Measurements from ENCODE around the gene PRRG2.
"Not testable (repeated sequence)": the region's sequence is repeated elsewhere in the genome, so short reads cannot be mapped to it uniquely, and the experiment has no call there.

GRCh38 chr19:49633273-49633672 lies 52.2 kb downstream of the PRRG2 start:
- not testable (repeated sequence) for TF ChIP-seq POLR2A (IDR thresholded peaks at IDR 0.05; ENCODE audit: low read depth, low read length); CHD2 (IDR thresholded peaks at IDR 0.05; ENCODE audit: borderline replicate concordance, low read depth, low read length); SRF (IDR thresholded peaks at IDR 0.05; ENCODE audit: low read depth in 2 of 2, low read length in 2 of 2); MYB (IDR thresholded peaks at IDR 0.05; ENCODE audit: borderline replicate concordance, low read depth, low read length); NBN (IDR thresholded peaks at IDR 0.05); EZH2 (IDR thresholded peaks at IDR 0.05; ENCODE audit: borderline replicate concordance, control insufficient read depth, low read depth, low read length); TCF12 (IDR thresholded peaks at IDR 0.05; ENCODE audit: low read depth, low read length); MYC (IDR thresholded peaks at IDR 0.05; ENCODE audit: insufficient read depth, insufficient read length, insufficient replicate concordance, low read length, severe bottlenecking); ZNF274 (IDR thresholded peaks at IDR 0.05; ENCODE audit: insufficient read depth, insufficient read length); ZNF24 (IDR thresholded peaks at IDR 0.05); ATF7 (IDR thresholded peaks at IDR 0.05; ENCODE audit: low read depth)
- TF ChIP-seq, protein P1, sequence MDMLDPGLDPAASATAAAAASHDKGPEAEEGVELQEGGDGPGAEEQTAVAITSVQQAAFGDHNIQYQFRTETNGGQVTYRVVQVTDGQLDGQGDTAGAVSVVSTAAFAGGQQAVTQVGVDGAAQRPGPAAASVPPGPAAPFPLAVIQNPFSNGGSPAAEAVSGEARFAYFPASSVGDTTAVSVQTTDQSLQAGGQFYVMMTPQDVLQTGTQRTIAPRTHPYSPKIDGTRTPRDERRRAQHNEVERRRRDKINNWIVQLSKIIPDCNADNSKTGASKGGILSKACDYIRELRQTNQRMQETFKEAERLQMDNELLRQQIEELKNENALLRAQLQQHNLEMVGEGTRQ (IDR thresholded peaks at IDR 0.05; ENCODE audit: borderline replicate concordance, low read depth, low read length), result not testable (repeated sequence)
- TF ChIP-seq, protein P2, sequence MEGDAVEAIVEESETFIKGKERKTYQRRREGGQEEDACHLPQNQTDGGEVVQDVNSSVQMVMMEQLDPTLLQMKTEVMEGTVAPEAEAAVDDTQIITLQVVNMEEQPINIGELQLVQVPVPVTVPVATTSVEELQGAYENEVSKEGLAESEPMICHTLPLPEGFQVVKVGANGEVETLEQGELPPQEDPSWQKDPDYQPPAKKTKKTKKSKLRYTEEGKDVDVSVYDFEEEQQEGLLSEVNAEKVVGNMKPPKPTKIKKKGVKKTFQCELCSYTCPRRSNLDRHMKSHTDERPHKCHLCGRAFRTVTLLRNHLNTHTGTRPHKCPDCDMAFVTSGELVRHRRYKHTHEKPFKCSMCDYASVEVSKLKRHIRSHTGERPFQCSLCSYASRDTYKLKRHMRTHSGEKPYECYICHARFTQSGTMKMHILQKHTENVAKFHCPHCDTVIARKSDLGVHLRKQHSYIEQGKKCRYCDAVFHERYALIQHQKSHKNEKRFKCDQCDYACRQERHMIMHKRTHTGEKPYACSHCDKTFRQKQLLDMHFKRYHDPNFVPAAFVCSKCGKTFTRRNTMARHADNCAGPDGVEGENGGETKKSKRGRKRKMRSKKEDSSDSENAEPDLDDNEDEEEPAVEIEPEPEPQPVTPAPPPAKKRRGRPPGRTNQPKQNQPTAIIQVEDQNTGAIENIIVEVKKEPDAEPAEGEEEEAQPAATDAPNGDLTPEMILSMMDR (IDR thresholded peaks at IDR 0.05 in 2 of 3, conservative IDR thresholded peaks at IDR 0.05 in 1 of 3; ENCODE audit: control insufficient read depth in 2 of 3, extremely low read depth in 1 of 3, insufficient read depth in 1 of 3, low read depth in 3 of 3, low read length in 3 of 3), result not testable (repeated sequence)
